WTC11 (cell line): Measurements from ENCODE around the gene MGAT4C. TPM values are rescaled to one million over a fixed set of nuclear protein-coding genes. Genes with fewer than 3 reads are reported as not detected.

Experiments
- ATAC-seq: fragments of 200-7000 bp; cut with Tn5 transposase; 2 replicates; pipeline ENCODE4 v1.10.0; 2021; ENCODE audit warnings: mild to moderate bottlenecking, moderate library complexity
- CTCF ChIA-PET: fragments of 300-600 bp; sonication (Branson Sonifier 250); formaldehyde crosslinking; loops from one replicate; lab custom pipeline; 2021; ENCODE audit warnings: antibody characterized with exemption; lab: Charles Lee
- POLR2A ChIA-PET: fragments of 350-600 bp; sonication (Branson Sonifier 250); formaldehyde crosslinking; loops from one replicate; lab custom pipeline; 2021; ENCODE audit warnings: antibody characterized with exemption; lab: Charles Lee
- DNase-seq: peaks from one replicate; pipeline ENCODE4 v3.0.0; 2021; ENCODE audit warnings: low spot score
- H3K27ac Mint-ChIP-seq: 2 replicates; pipeline ENCODE4 v1.8.0; 2021; ENCODE audit warnings: mixed read lengths
- H3K27me3 Mint-ChIP-seq: 2 replicates; pipeline ENCODE4 v1.8.0; 2021; ENCODE audit warnings: low read depth, mild to moderate bottlenecking, moderate library complexity, mixed read lengths
- H3K36me3 Mint-ChIP-seq: 2 replicates; pipeline ENCODE4 v1.8.0; 2021; ENCODE audit warnings: mixed read lengths
- H3K4me1 Mint-ChIP-seq: 2 replicates; pipeline ENCODE4 v1.8.0; 2022; ENCODE audit warnings: mixed read lengths
- H3K4me3 Mint-ChIP-seq: 2 replicates; pipeline ENCODE4 v1.8.0; 2021; ENCODE audit warnings: mild to moderate bottlenecking, moderate library complexity, mixed read lengths
- H3K9me3 Mint-ChIP-seq: 2 replicates; pipeline ENCODE4 v1.8.0; 2021; ENCODE audit warnings: mixed read lengths
- FOXJ3 ChIP-seq: sonication (generic); formaldehyde crosslinking; IDR thresholded peaks from 2 replicates; pipeline ENCODE4 v1.9.0; 2021; ENCODE audit warnings: missing genetic modification reagents, mild to moderate bottlenecking, borderline replicate concordance
- GRHL2 ChIP-seq: fragments of 250-450 bp; sonication (Bioruptor Pico); IDR thresholded peaks from 2 replicates; pipeline ENCODE4 v1.8.0; 2022; ENCODE audit warnings: mild to moderate bottlenecking, moderate library complexity; ENCODE audit not compliant: insufficient replicate concordance, severe bottlenecking
- NFATC4 ChIP-seq: fragments of 250-450 bp; sonication (Bioruptor Pico); IDR thresholded peaks from 2 replicates; pipeline ENCODE4 v1.9.0; 2021; ENCODE audit warnings: mild to moderate bottlenecking
- PREB ChIP-seq: sonication (generic); formaldehyde crosslinking; IDR thresholded peaks from 2 replicates; pipeline ENCODE4 v1.8.1; 2022; ENCODE audit warnings: mild to moderate bottlenecking, missing genetic modification reagents, moderate library complexity, borderline replicate concordance
- TEAD1 ChIP-seq: sonication (generic); formaldehyde crosslinking; IDR thresholded peaks from 2 replicates; pipeline ENCODE4 v1.8.0; 2022; ENCODE audit warnings: mild to moderate bottlenecking, missing genetic modification reagents
- TP53 ChIP-seq: sonication (generic); formaldehyde crosslinking; IDR thresholded peaks from 2 replicates; pipeline ENCODE4 v1.8.1; 2023; ENCODE audit warnings: mild to moderate bottlenecking, missing genetic modification reagents
- ZBTB43 ChIP-seq: sonication (generic); formaldehyde crosslinking; IDR thresholded peaks from 2 replicates; pipeline ENCODE4 v1.8.1; 2023; ENCODE audit warnings: mild to moderate bottlenecking, missing genetic modification reagents
- ZNF416 ChIP-seq: fragments of 250-450 bp; sonication (Bioruptor Pico); IDR thresholded peaks from 2 replicates; pipeline ENCODE4 v1.9.0; 2021; ENCODE audit warnings: mild to moderate bottlenecking, inconsistent platforms
- total RNA-seq: library from RNA; stranded (reverse); gene quantifications from 3 replicates; pipeline ENCODE4 v1.2.3, GENCODE V29; 2021
- TF ChIP-seq, protein P1 (sequence below): sonication (generic); formaldehyde crosslinking; IDR thresholded peaks from 2 replicates; pipeline ENCODE4 v1.8.0; 2023; ENCODE audit warnings: mild to moderate bottlenecking, missing genetic modification reagents
- TF ChIP-seq, protein P2 (sequence below): fragments of 250-450 bp; sonication (Bioruptor Pico); IDR thresholded peaks from 2 replicates; pipeline ENCODE4 v1.8.0; 2021; ENCODE audit warnings: mild to moderate bottlenecking
- TF ChIP-seq, protein P3 (sequence below): sonication (generic); formaldehyde crosslinking; IDR thresholded peaks from 2 replicates; pipeline ENCODE4 v1.8.0; 2022; ENCODE audit warnings: mild to moderate bottlenecking, missing genetic modification reagents
- TF ChIP-seq, protein P4 (sequence below): sonication (generic); formaldehyde crosslinking; IDR thresholded peaks from 2 replicates; pipeline ENCODE4 v1.8.0; 2022; ENCODE audit warnings: mild to moderate bottlenecking, missing genetic modification reagents
- TF ChIP-seq, protein P5 (sequence below): sonication (generic); formaldehyde crosslinking; IDR thresholded peaks from 2 replicates; pipeline ENCODE4 v1.8.1; 2023; ENCODE audit warnings: mild to moderate bottlenecking, missing genetic modification reagents, moderate library complexity
- TF ChIP-seq, protein P6 (sequence below): sonication (generic); formaldehyde crosslinking; conservative IDR thresholded peaks from 2 replicates; pipeline ENCODE4 v1.8.1; 2023; ENCODE audit warnings: mild to moderate bottlenecking, low read depth, missing genetic modification reagents, moderate library complexity
- TF ChIP-seq, protein P7 (sequence below): sonication (generic); formaldehyde crosslinking; IDR thresholded peaks from 2 replicates; pipeline ENCODE4 v1.8.1; 2023; ENCODE audit warnings: mild to moderate bottlenecking, missing genetic modification reagents, moderate library complexity

The MGAT4C gene
- total RNA-seq, 1 experiment from 2014 or later, result 4.8 TPM

DNA sequence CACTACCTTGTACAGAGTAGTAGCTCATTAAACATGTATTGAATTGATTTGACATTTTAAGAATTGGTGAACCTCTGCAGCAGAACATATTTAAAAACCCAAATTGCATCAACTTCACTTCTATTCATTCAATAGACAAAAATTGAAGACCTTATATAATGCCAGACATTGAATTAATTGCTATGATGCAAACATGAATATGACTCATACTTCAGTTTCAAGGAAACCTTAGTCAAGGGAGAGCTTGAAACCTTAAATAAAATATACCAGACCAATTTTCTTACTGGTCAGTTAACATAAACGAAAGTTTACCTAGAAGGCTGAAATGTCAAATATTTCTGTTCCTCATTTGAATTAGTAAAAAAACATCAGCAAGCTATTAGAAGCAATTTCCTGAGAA, 5.0 kb upstream of the MGAT4C start:
- Mint-ChIP-seq H3K4me1 (peaks cover 41% of the 10 kb centered on the region), H3K27ac (no peak overlapping the region), H3K9me3 (no peaks in the 10 kb centered on the region), H3K27me3 (no peaks in the 10 kb centered on the region), H3K4me3 (no peak overlapping the region), H3K36me3 (no peaks in the 10 kb centered on the region)
- ATAC-seq (no peak), DNase-seq (no peak)
- TF ChIP-seq TEAD1 (no peak), ZNF416 (CRISPR knock-in tag) (no peak), GRHL2 (no peak), TP53 (no peak), FOXJ3 (CRISPR knock-in tag) (no peak), PREB (no peak), NFATC4 (CRISPR knock-in tag) (no peak), ZBTB43 (CRISPR knock-in tag) (no peak)
- TF ChIP-seq, protein P1, sequence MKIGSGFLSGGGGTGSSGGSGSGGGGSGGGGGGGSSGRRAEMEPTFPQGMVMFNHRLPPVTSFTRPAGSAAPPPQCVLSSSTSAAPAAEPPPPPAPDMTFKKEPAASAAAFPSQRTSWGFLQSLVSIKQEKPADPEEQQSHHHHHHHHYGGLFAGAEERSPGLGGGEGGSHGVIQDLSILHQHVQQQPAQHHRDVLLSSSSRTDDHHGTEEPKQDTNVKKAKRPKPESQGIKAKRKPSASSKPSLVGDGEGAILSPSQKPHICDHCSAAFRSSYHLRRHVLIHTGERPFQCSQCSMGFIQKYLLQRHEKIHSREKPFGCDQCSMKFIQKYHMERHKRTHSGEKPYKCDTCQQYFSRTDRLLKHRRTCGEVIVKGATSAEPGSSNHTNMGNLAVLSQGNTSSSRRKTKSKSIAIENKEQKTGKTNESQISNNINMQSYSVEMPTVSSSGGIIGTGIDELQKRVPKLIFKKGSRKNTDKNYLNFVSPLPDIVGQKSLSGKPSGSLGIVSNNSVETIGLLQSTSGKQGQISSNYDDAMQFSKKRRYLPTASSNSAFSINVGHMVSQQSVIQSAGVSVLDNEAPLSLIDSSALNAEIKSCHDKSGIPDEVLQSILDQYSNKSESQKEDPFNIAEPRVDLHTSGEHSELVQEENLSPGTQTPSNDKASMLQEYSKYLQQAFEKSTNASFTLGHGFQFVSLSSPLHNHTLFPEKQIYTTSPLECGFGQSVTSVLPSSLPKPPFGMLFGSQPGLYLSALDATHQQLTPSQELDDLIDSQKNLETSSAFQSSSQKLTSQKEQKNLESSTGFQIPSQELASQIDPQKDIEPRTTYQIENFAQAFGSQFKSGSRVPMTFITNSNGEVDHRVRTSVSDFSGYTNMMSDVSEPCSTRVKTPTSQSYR (CRISPR knock-in tag), result no peak
- TF ChIP-seq, protein P2, sequence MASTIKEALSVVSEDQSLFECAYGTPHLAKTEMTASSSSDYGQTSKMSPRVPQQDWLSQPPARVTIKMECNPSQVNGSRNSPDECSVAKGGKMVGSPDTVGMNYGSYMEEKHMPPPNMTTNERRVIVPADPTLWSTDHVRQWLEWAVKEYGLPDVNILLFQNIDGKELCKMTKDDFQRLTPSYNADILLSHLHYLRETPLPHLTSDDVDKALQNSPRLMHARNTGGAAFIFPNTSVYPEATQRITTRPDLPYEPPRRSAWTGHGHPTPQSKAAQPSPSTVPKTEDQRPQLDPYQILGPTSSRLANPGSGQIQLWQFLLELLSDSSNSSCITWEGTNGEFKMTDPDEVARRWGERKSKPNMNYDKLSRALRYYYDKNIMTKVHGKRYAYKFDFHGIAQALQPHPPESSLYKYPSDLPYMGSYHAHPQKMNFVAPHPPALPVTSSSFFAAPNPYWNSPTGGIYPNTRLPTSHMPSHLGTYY (CRISPR knock-in tag), result no peak
- TF ChIP-seq, protein P3, sequence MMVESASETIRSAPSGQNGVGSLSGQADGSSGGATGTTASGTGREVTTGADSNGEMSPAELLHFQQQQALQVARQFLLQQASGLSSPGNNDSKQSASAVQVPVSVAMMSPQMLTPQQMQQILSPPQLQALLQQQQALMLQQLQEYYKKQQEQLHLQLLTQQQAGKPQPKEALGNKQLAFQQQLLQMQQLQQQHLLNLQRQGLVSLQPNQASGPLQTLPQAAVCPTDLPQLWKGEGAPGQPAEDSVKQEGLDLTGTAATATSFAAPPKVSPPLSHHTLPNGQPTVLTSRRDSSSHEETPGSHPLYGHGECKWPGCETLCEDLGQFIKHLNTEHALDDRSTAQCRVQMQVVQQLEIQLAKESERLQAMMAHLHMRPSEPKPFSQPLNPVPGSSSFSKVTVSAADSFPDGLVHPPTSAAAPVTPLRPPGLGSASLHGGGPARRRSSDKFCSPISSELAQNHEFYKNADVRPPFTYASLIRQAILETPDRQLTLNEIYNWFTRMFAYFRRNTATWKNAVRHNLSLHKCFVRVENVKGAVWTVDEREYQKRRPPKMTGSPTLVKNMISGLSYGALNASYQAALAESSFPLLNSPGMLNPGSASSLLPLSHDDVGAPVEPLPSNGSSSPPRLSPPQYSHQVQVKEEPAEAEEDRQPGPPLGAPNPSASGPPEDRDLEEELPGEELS (CRISPR knock-in tag), result no peak
- TF ChIP-seq, protein P4, sequence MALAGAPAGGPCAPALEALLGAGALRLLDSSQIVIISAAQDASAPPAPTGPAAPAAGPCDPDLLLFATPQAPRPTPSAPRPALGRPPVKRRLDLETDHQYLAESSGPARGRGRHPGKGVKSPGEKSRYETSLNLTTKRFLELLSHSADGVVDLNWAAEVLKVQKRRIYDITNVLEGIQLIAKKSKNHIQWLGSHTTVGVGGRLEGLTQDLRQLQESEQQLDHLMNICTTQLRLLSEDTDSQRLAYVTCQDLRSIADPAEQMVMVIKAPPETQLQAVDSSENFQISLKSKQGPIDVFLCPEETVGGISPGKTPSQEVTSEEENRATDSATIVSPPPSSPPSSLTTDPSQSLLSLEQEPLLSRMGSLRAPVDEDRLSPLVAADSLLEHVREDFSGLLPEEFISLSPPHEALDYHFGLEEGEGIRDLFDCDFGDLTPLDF (CRISPR knock-in tag), result no peak
- TF ChIP-seq, protein P5, sequence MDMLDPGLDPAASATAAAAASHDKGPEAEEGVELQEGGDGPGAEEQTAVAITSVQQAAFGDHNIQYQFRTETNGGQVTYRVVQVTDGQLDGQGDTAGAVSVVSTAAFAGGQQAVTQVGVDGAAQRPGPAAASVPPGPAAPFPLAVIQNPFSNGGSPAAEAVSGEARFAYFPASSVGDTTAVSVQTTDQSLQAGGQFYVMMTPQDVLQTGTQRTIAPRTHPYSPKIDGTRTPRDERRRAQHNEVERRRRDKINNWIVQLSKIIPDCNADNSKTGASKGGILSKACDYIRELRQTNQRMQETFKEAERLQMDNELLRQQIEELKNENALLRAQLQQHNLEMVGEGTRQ (CRISPR knock-in tag), result no peak
- POLR2A ChIA-PET, result no interaction called here
- CTCF ChIA-PET, result interaction anchor here (1.8 kb wide), 1 partner anchor 654 kb away, joined by 5 read pairs; no protein-coding TSS in a partner anchor

GRCh38 chr12:86260183-86260582, 4.0 kb upstream of the MGAT4C start:
- no peaks in the 10 kb centered on the region for H3K9me3 Mint-ChIP-seq
- TF ChIP-seq PREB, result no peak
- TF ChIP-seq, protein P6, sequence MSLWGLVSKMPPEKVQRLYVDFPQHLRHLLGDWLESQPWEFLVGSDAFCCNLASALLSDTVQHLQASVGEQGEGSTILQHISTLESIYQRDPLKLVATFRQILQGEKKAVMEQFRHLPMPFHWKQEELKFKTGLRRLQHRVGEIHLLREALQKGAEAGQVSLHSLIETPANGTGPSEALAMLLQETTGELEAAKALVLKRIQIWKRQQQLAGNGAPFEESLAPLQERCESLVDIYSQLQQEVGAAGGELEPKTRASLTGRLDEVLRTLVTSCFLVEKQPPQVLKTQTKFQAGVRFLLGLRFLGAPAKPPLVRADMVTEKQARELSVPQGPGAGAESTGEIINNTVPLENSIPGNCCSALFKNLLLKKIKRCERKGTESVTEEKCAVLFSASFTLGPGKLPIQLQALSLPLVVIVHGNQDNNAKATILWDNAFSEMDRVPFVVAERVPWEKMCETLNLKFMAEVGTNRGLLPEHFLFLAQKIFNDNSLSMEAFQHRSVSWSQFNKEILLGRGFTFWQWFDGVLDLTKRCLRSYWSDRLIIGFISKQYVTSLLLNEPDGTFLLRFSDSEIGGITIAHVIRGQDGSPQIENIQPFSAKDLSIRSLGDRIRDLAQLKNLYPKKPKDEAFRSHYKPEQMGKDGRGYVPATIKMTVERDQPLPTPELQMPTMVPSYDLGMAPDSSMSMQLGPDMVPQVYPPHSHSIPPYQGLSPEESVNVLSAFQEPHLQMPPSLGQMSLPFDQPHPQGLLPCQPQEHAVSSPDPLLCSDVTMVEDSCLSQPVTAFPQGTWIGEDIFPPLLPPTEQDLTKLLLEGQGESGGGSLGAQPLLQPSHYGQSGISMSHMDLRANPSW, result no peak
- TF ChIP-seq, protein P7, sequence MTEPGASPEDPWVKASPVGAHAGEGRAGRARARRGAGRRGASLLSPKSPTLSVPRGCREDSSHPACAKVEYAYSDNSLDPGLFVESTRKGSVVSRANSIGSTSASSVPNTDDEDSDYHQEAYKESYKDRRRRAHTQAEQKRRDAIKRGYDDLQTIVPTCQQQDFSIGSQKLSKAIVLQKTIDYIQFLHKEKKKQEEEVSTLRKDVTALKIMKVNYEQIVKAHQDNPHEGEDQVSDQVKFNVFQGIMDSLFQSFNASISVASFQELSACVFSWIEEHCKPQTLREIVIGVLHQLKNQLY (CRISPR knock-in tag), result no peak
- no peak for TF ChIP-seq NFATC4 (CRISPR knock-in tag)
- H3K27me3 Mint-ChIP-seq, result no peaks in the 10 kb centered on the region
- ATAC-seq (no peak), DNase-seq (no peak)
- no peak overlapping the region for H3K27ac Mint-ChIP-seq
- ChIA-PET CTCF (interaction anchor here (1.8 kb wide), 1 partner anchor 655 kb away, joined by 5 read pairs; no protein-coding TSS in a partner anchor), POLR2A (no interaction called here)
- peaks cover 40% of the 10 kb centered on the region for H3K4me1 Mint-ChIP-seq
- no peaks in the 10 kb centered on the region for H3K36me3 Mint-ChIP-seq
- H3K4me3 Mint-ChIP-seq, result no peak overlapping the region
